GM03348 (cell line): ENCODE results near the gene PPOX.

Experiments
- DNase-seq: peaks from one replicate; pipeline ENCODE4 v3.0.0; 2012; ENCODE audit warnings: low spot score

PPOX gene

DNA sequence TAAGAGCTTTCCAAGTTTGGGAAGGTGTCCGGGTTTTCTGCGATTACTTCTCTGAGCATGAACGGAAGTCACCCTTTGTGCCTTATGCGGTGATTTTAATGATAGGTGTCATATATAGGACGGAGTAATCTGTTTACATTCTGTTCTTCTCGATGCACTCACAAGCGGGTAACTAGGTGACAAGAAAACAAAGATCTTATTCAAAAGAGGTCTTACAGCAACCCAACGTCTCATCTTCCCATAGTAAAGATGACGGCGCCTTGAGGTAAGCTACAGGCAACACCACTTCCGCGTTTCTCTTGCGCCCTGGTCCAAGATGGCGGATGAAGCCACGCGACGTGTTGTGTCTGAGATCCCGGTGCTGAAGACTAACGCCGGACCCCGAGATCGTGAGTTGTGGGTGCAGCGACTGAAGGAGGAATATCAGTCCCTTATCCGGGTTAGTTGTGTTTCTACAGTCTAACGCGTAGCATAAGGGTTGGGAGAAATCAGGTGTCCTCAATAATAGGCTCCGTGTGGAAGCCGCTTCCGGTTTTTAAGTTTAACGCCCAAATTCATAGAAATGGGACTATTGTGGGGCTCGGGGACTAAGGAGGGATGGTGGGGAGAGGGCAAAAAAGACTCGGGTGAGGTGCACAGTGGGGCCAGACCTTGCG, 12.4 kb upstream of the PPOX start, which contains the start of gene UFC1:
UFC1 (plus strand) TSS at position 297 of the 656 bp plus-strand sequence; CDS start at position 317, 20 bp downstream.
- DNase-seq: peak; percentile 85

GRCh38 chr1:161157867-161158266, 8.4 kb upstream of the PPOX start:
- no peak for DNase-seq

GRCh38 chr1:161158316-161159010, 7.8 kb upstream of the PPOX start:
- no peak for DNase-seq

- peak; percentile 98 for DNase-seq
These were observed 6.9 kb upstream of the PPOX start, which contains the start of gene USP21 for GRCh38 chr1:161159087-161159912. Gene USP21, plus strand, starts transcription at chr1:161159500. Its CDS starts 1,141 bp downstream, at chr1:161160641.

DNA sequence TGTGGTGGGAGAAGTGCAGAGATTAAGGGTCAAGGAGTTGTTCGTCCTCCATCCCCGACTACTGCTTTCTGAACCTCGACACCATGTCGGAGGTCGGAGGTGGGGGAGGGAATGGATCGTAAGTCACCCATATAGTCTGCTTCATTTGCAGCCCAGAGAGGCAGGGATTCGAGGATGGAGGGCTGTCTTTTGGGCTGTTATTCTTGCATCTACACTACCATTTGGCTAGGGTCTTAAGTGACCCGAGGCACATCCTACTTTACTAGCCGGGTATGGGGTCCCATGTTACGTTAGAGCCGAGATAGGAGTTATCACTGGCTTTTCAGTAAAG, 6.3 kb upstream of the PPOX start:
- DNase-seq: no peak

GRCh38 chr1:161160671-161161145, 5.5 kb upstream of the PPOX start:
- no peak for DNase-seq

DNA sequence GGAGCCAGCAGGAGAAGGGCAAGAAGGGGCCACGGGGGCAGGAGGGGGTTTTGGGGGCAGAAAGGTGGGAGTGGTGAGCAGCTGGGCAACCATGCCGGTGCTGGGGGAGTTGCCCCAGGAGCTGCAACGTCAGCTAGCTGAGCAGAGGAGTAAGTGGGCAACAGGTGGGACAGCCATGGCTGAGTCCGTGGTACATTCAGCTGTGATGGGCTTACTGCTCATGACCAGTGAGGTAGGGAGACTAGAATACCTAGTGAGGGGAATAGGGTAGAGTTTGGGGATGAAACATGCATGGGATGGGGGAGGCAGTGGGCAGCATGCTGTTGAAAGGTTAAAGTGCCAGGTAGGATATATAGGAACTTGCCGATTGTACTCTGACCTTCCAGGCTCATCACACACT, 4.6 kb upstream of the PPOX start:
- no peak for DNase-seq

GRCh38 chr1:161162052-161162451, 4.2 kb upstream of the PPOX start:
- DNase-seq: no peak

DNA sequence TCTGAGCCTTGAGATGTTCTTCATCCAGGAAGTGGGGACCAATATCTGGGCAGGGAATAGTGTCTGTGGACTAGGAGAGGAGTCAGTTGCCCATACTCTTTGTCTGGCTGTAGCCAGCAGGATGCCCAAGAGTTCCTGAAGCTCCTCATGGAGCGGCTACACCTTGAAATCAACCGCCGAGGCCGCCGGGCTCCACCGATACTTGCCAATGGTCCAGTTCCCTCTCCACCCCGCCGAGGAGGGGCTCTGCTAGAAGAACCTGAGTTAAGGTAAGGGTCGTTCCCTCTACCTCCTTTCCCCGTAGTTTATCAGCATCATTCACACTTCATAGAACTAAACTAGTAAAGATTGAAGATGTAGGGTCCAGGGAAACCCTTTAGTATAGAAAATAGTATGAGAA, 3.4 kb upstream of the PPOX start:
- no peak for DNase-seq

DNA sequence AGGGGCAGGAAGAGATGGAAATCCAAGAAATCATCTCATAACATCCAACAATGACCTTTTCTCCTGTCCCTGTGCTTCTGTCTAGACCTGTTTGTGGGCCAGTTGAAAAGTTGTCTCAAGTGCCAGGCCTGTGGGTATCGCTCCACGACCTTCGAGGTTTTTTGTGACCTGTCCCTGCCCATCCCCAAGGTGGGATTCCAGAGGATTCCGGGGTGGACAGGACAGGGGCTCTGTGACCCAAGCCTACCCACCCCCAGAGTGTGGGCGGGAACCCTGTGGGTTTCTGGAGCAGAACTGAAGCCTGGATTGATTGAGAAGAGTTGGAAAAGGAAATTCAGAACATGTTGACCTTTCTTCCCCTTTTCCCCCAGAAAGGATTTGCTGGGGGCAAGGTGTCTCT, 2.4 kb upstream of the PPOX start:
- no peak for DNase-seq

GRCh38 chr1:161164901-161165610, 1.2 kb upstream of the PPOX start:
- DNase-seq: no peak

- peak; percentile 7 for DNase-seq
These were observed 683 bp downstream of the PPOX start for GRCh38 chr1:161166669-161167548.

GRCh38 chr1:161168906-161169305, 2.7 kb downstream of the PPOX start:
- no peak for DNase-seq

DNA sequence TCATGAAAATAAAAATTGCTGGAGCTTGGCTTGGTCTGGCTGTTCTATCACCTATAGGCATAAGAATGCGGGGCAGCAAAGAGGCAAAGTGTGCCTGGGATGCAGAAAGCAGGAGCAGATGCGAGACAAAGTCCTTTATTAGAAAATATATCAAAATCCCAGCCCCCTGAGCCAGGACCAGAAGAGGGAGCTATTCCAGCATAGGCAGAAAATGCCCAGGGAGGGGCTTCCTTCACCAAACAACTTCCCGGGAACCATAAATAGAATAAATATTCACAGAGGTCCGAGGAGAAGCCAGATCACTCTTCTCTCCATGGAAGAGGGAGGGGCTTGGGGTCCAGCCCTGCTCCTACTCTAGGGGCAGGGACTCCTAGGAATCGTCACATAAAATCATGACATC, 5.0 kb downstream of the PPOX start:
- DNase-seq: no peak

GRCh38 chr1:161171696-161172095, 5.5 kb downstream of the PPOX start:
- no peak for DNase-seq

DNA sequence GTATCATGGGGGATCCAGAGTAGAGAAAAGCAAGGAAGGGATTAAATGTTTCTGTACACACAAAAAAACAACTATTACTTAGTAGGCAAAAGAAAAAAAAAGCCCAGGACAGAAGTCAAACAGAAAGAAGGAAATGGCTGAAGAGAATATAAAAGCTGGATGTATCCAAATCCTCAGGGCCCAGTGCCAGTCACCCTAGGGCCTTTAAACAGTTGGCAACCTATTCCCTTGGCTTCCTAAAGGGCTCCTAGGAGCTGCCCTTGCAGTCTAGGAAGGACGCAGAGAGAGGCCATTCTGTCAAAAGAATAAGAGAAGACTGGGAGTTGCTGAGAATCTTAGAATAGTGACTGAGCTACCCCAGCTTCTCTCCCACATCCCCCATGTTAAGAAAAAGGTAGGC, 6.1 kb downstream of the PPOX start:
- DNase-seq: no peak

DNA sequence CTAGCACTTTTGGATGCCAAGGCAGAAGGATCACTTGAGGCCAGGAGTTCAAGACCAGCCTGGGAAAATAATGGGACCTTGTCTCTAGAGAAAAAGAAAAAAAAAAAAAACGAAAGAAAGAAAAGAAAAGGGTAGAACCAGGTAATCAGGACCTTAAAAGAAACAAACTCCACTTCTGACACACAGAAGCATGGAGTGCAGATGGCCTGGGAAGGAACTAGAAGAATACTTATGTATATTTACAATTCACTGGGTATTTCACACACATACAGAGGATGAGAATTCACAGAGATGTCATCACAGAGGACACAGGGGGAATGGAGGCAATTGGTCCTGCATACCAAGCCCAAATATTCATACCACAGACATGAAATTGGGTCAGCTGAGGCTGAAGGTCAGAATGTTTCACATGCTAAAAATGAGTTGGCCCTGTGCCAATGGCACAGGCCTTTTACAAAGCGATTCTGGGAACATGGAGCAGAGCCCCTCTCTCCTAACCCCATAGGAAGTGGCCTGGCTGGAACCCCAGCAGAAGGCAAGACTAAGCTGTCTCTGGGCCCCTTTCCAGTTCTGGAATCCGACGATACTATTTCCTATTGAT, 6.7 kb downstream of the PPOX start:
- peak; percentile 88 for DNase-seq

DNA sequence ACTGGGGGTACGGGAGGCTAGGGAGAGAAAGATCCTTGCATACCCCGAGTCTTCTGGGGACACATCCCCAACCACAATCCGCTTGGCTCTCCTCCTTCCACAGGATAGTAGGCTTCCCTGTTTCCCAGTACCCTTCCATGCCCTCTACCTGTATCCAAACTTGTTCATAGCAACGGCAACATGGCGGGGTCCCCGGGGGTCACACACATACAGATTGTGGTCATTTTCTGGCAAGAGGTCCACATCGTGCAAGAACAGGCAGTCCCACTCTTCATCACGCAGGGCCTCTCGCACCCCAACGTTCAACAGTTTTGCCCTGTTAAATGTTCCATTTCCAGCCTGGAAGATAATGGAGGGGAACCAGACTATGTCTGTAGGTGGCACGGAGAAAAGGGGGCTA, 7.5 kb downstream of the PPOX start:
- no peak for DNase-seq

- no peak for DNase-seq
These were observed 8.7 kb downstream of the PPOX start for GRCh38 chr1:161174911-161175310.

GRCh38 chr1:161175771-161176453, 9.7 kb downstream of the PPOX start:
- no peak for DNase-seq
